PFSK-1 (cell line): Measurements from ENCODE around the gene CABLES2.
A peak's percentile ranks its signal among the peaks of the same experiment; 100 is the strongest.

Experiments
- FOXP2 ChIP-seq: optimal IDR thresholded peaks from 2 replicates; pipeline ENCODE3; 2011; ENCODE audit warnings: borderline replicate concordance, control low read depth, inconsistent platforms; ENCODE audit not compliant: insufficient read depth; ENCODE audit errors: extremely low read length, extremely low read depth
- POLR2AphosphoS5 ChIP-seq: IDR thresholded peaks from 2 replicates; pipeline ENCODE4 v1.6.1; 2012; ENCODE audit warnings: low read depth, mild to moderate bottlenecking, control low read depth, low read length, moderate library complexity
- SIN3A ChIP-seq: IDR thresholded peaks from 2 replicates; pipeline ENCODE4 v1.6.1; 2012; ENCODE audit warnings: mild to moderate bottlenecking, low read length, moderate library complexity, borderline replicate concordance; ENCODE audit not compliant: insufficient read depth
- TAF1 ChIP-seq: IDR thresholded peaks from 2 replicates; pipeline ENCODE4 v1.6.1; 2012; ENCODE audit warnings: low read length, control low read depth, borderline replicate concordance; ENCODE audit not compliant: insufficient read depth
- TF ChIP-seq, protein P1 (sequence below), 2 experiments: IDR thresholded peaks; 2 replicates each; pipeline versions ENCODE4 v1.6.1 to v1.8.0; 2011 to 2012; ENCODE audit warnings: low read depth in 2 of 2, low read length in 2 of 2, control low read depth in 1 of 2, inconsistent platforms in 1 of 2, mild to moderate bottlenecking in 1 of 2, moderate library complexity in 1 of 2; ENCODE audit not compliant: insufficient read depth in 1 of 2

The CABLES2 gene

DNA sequence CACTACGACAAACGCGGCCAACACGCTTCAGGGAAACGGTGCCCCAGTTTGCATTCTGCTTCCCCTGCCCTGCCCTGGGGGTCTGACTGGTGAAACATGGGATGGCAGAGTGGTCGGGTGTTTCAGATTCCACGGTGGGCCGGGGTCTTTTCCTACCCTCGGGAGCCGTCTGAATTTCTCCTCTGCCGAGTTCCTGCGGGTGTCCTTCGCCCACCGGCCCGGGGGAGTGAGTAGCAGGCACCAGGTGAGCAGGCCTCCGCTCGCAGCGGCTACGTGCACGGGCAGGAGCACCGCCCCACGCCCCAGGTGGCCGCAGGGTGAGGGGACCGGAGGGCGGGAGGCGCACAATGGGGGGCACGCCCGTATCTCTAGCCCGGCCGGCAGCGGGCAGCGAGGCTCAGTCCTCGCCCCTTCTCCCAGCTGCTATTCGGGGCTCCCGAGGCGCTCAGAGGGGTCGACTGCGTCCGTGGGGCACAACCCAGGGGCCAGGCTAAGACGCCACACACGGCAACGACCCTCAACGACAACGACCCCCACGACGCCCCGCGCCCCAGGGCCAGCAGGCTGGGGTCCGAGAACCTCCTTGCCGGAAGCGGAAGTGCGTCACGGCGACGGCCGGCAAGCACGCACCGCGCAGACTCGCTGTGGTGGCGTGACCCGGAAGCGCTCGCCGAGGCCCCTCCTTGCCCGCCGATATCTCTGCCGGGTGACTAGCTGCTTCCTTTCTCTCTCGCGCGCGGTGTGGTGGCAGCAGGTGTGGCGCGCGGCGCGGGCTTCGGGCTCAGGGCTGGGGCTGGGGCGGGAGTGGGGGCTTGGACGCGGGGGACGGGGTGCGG, 20.5 kb downstream of the CABLES2 start, which contains the start of gene RPS21:
Gene RPS21, plus strand, starts transcription at position 721 of the 836 bp plus-strand sequence. CDS start 236 bp downstream, outside the sequence.
- TF ChIP-seq TAF1 (peak; percentile 93; the same call in 1 of the 2 replicates), FOXP2 (peak; percentile 31), POLR2AphosphoS5 (peak; percentile 98), SIN3A (no peak; the same call in 1 of the 2 replicates)
- TF ChIP-seq, protein P1, sequence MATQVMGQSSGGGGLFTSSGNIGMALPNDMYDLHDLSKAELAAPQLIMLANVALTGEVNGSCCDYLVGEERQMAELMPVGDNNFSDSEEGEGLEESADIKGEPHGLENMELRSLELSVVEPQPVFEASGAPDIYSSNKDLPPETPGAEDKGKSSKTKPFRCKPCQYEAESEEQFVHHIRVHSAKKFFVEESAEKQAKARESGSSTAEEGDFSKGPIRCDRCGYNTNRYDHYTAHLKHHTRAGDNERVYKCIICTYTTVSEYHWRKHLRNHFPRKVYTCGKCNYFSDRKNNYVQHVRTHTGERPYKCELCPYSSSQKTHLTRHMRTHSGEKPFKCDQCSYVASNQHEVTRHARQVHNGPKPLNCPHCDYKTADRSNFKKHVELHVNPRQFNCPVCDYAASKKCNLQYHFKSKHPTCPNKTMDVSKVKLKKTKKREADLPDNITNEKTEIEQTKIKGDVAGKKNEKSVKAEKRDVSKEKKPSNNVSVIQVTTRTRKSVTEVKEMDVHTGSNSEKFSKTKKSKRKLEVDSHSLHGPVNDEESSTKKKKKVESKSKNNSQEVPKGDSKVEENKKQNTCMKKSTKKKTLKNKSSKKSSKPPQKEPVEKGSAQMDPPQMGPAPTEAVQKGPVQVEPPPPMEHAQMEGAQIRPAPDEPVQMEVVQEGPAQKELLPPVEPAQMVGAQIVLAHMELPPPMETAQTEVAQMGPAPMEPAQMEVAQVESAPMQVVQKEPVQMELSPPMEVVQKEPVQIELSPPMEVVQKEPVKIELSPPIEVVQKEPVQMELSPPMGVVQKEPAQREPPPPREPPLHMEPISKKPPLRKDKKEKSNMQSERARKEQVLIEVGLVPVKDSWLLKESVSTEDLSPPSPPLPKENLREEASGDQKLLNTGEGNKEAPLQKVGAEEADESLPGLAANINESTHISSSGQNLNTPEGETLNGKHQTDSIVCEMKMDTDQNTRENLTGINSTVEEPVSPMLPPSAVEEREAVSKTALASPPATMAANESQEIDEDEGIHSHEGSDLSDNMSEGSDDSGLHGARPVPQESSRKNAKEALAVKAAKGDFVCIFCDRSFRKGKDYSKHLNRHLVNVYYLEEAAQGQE (IDR thresholded peaks at IDR 0.05; ENCODE audit: insufficient read depth in 1 of 2, low read depth in 2 of 2, low read length in 2 of 2) = peak in 1 of 2 experiments; percentile 31; a peak in 1 of 4 replicates

DNA sequence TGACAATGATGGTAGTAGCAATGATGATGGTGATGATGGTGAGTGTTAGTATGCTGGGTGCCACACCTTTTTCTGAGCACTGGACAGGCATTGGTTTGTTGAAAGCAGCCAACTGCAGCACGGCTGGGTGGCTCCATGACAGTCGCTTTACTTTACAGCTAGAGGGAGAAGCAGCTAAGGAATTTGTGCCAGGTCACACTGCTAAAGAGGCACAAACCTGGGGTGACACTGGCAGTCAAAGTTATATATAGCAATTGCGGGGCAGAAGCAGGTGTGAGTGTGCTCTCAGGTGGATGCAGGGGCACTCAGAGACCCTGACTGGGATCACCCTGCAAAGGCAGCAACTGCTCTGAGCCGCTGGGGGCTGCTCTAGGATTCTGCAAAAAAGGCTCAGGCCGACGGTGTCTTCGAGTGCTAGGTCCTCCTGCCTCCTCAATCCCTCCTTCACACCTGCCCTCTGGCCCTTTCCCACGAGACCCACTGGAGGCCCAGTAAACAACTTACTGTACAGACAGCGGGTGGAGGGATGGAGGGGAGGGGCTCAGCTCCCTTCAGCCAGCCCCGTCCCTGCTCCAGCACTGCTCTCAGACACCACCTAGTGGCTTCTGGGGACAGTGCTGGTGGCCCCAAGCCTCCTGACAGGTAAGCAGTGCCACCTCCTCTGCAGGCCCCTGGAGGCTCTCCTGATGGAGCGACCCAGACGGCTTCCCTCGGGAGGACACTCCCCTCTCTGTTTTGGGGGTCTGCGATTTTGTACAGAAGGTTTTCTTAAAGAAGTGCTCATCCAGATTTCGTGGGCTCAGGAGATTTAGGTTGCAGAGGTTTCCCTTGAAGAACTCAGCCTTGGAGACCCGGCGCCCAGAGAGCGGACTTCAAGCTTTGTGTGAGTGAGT, 24.5 kb downstream of the CABLES2 start:
- TF ChIP-seq, protein P1 (IDR thresholded peaks at IDR 0.05; ENCODE audit: insufficient read depth in 1 of 2, low read depth in 2 of 2, low read length in 2 of 2) = 0 out of 4 replicates have a peak, but pooled peaks of 1 of the 2 experiments have one; percentile 20
- no peak for TF ChIP-seq TAF1

DNA sequence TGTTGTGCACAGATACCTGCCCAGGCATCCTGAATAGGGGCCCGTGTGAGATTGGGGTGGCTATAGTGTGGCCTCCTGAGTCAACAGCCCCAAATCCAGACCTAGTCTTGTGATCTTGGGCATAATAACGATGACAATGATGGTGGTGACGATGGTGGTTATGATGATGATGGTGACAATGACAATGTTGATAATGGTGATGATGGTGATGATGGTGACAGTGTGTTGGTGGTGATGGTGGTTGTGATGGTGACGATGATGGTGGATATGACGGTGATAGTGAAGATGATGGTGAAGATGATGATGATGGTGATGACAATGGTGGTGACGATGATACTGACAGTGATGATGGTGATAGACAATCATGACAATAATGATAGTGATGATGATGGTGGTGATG, 25.2 kb downstream of the CABLES2 start:
- TF ChIP-seq TAF1 (no peak), SIN3A (no peak), FOXP2 (no peak), POLR2AphosphoS5 (no peak)
- TF ChIP-seq, protein P1 (IDR thresholded peaks at IDR 0.05; ENCODE audit: insufficient read depth in 1 of 2, low read depth in 2 of 2, low read length in 2 of 2) = no peak

DNA sequence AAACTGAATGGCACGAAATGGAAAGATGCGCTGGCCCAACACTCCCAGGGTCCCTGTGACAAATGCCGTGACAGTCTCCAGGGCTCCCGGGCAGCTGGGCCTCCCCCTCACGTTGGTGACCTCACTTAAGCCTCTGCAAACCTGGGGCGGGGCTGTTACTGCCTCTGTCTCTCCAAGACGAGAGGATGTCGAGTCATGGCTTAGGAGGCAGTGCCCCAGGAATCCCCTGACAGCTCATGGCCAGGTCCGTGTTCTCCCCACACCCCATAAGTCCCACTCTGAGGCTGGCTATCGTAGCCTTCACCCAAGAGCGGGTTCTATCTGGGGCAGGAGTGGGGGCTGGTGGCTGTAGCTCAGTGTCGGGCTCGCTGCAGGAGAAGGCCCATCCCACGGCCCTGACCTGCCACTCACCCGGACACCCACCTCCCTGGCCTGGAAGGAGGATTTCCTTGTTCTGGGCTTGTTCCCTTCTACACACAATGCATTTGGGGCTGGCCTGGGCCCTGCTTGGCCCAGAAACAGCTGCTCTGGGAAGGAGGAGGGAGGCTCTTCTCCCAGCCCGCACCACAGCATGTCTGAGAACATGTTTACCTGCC, 25.8 kb downstream of the CABLES2 start:
- no peak for TF ChIP-seq SIN3A
- TF ChIP-seq, protein P1 (IDR thresholded peaks at IDR 0.05; ENCODE audit: insufficient read depth in 1 of 2, low read depth in 2 of 2, low read length in 2 of 2) = no peak
- TF ChIP-seq POLR2AphosphoS5 = no peak; the same call in 1 of the 2 replicates
- no peak for TF ChIP-seq FOXP2
- no peak for TF ChIP-seq TAF1
